ENCODE results near the gene HNRNPDL.
A peak's percentile ranks its signal among the peaks of the same experiment; 100 is the strongest.

HNRNPDL gene

GRCh38 chr4:82373816-82374625, 56.2 kb downstream of the HNRNPDL start, which contains the start of gene HNRNPD:
Gene HNRNPD (minus strand): TSS chr4:82373991. CDS start chr4:82373678, 313 bp downstream.
- Histone ChIP-seq H3K27ac (ENCODE audit: low read depth, low read length) (peak within 1 kb of the TSS; percentile 88), H3K36me3 (ENCODE audit: low read length) (peaks cover 22% of the 10 kb centered on the region), H3K9me2 (replicated peaks; ENCODE audit: insufficient read depth, low read length) (no peaks in the 10 kb centered on the region), H3K4me3 (ENCODE audit: insufficient read depth, low read length, poor library complexity, severe bottlenecking) (peak within 1 kb of the TSS; percentile 87), H3K27me3 (ENCODE audit: low read length) (no peaks in the 10 kb centered on the region), H3F3A (ENCODE audit: insufficient read depth) (no peaks in the 10 kb centered on the region; the same call in 1 of the 2 replicates), H3K79me2 (ENCODE audit: insufficient read depth, low read length) (peaks cover 54% of the 10 kb centered on the region), H3K9me3 (ENCODE audit: insufficient read depth, low read length) (no peaks in the 10 kb centered on the region), H3K9ac (ENCODE audit: low read length) (peak within 1 kb of the TSS; percentile 99), H4K20me1 (ENCODE audit: low read depth, low read length) (peaks cover 23% of the 10 kb centered on the region), H2AFZ (ENCODE audit: low read depth, low read length, severe bottlenecking) (no peak within 1 kb of the TSS), H3K4me2 (ENCODE audit: low read depth, low read length, poor library complexity, severe bottlenecking) (peak within 1 kb of the TSS; percentile 94)
- no peak for TF ChIP-seq EZH2phosphoT487 (conservative IDR thresholded peaks at IDR 0.05; ENCODE audit: low read length)
- TF ChIP-seq, protein P1, sequence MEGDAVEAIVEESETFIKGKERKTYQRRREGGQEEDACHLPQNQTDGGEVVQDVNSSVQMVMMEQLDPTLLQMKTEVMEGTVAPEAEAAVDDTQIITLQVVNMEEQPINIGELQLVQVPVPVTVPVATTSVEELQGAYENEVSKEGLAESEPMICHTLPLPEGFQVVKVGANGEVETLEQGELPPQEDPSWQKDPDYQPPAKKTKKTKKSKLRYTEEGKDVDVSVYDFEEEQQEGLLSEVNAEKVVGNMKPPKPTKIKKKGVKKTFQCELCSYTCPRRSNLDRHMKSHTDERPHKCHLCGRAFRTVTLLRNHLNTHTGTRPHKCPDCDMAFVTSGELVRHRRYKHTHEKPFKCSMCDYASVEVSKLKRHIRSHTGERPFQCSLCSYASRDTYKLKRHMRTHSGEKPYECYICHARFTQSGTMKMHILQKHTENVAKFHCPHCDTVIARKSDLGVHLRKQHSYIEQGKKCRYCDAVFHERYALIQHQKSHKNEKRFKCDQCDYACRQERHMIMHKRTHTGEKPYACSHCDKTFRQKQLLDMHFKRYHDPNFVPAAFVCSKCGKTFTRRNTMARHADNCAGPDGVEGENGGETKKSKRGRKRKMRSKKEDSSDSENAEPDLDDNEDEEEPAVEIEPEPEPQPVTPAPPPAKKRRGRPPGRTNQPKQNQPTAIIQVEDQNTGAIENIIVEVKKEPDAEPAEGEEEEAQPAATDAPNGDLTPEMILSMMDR (IDR thresholded peaks at IDR 0.05; ENCODE audit: insufficient read depth, low read length, poor library complexity, severe bottlenecking), result no peak

DNA sequence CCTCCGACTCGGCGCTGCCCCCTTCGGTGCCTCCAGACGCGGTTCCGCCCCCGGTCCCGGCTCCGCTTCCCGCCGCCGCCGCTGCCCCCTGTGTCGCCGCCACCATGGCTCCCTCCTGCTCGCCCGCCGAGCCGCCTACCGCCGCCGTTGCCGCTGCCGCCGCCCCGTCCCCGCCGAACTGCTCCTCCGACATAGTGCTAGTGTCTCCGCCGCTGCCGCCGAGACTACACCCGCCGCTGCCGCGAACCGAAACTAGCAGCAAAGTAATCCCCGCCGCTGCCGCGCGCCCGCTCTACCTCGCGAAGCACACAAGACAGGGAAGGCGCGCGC, 56.8 kb downstream of the HNRNPDL start:
- peaks cover 27% of the 10 kb centered on the region for H4K20me1 ChIP-seq (ENCODE audit: low read depth, low read length)
- no peaks in the 10 kb centered on the region for H3K27me3 ChIP-seq (ENCODE audit: low read length)
- peak overlapping the region; percentile 87 for H3K4me3 ChIP-seq (ENCODE audit: insufficient read depth, low read length, poor library complexity, severe bottlenecking)
- H3K9me3 ChIP-seq (ENCODE audit: insufficient read depth, low read length), result no peaks in the 10 kb centered on the region
- no peaks in the 10 kb centered on the region for H3K9me2 ChIP-seq (replicated peaks; ENCODE audit: insufficient read depth, low read length)
- peak overlapping the region; percentile 88 for H3K27ac ChIP-seq (ENCODE audit: low read depth, low read length)
- H3K9ac ChIP-seq (ENCODE audit: low read length), result peak overlapping the region; percentile 99
- H3K36me3 ChIP-seq (ENCODE audit: low read length), result peaks cover 23% of the 10 kb centered on the region
- peaks cover 60% of the 10 kb centered on the region for H3K79me2 ChIP-seq (ENCODE audit: insufficient read depth, low read length)
- H3K4me2 ChIP-seq (ENCODE audit: low read depth, low read length, poor library complexity, severe bottlenecking), result peak overlapping the region; percentile 89
- H3F3A ChIP-seq (ENCODE audit: insufficient read depth), result no peaks in the 10 kb centered on the region; the same call in 1 of the 2 replicates
- TF ChIP-seq, protein P1 (IDR thresholded peaks at IDR 0.05; ENCODE audit: insufficient read depth, low read length, poor library complexity, severe bottlenecking), result no peak
- no peak for TF ChIP-seq EZH2phosphoT487 (conservative IDR thresholded peaks at IDR 0.05; ENCODE audit: low read length)
- no peak overlapping the region for H2AFZ ChIP-seq (ENCODE audit: low read depth, low read length, severe bottlenecking)

Data from SU-DHL-6 (cell line).